A673 (cell line): Measurements from ENCODE around the gene C2orf92. TPM values are rescaled to one million over a fixed set of nuclear protein-coding genes. Genes with fewer than 3 reads are reported as not detected.

Source experiments
- BruUV-seq: library from RNA; stranded (reverse); fragments of 400-500 nt; replicated peaks from 2 replicates; lab custom pipeline; 2021; lab: Mats Ljungman, UMichigan
- CTCF ChIA-PET: fragments of 300-600 bp; sonication (Branson Sonifier 250); formaldehyde crosslinking; loops from one replicate; lab custom pipeline; 2022; ENCODE audit warnings: antibody characterized with exemption; lab: Charles Lee
- POLR2A ChIA-PET: fragments of 300-600 bp; sonication (Branson Sonifier 250); formaldehyde crosslinking; loops from one replicate; lab custom pipeline; 2022; ENCODE audit warnings: antibody characterized with exemption; ENCODE audit not compliant: low non-redundant PET; lab: Charles Lee
- DNase-seq: peaks from one replicate; pipeline ENCODE4 v3.0.0-alpha.2; 2015; ENCODE audit warnings: low spot score
- H3K27ac ChIP-seq: fragments of 200-600 bp; sonication (generic); 2 replicates; pipeline ENCODE4 v1.5.1; 2016; ENCODE audit warnings: mixed run types, low read depth, mild to moderate bottlenecking, mixed read lengths, antibody characterized with exemption, low read length; ENCODE audit not compliant: poor library complexity, severe bottlenecking
- H3K27me3 ChIP-seq: fragments of 200-600 bp; sonication (generic); replicated peaks from 2 replicates; pipeline ENCODE4 v1.6.1; 2017; ENCODE audit warnings: mixed run types, low read depth, mild to moderate bottlenecking, mixed read lengths, antibody characterized with exemption, low read length; ENCODE audit not compliant: insufficient read depth, poor library complexity
- H3K36me3 ChIP-seq: fragments of 200-600 bp; sonication (generic); 2 replicates; pipeline ENCODE4 v1.6.1; 2016; ENCODE audit warnings: mixed run types, mild to moderate bottlenecking, mixed read lengths, antibody characterized with exemption, low read length; ENCODE audit not compliant: insufficient read depth, poor library complexity, severe bottlenecking
- H3K4me1 ChIP-seq: fragments of 200-600 bp; sonication (generic); 2 replicates; pipeline ENCODE4 v1.6.1; 2017; ENCODE audit warnings: mixed run types, mild to moderate bottlenecking, mixed read lengths, antibody characterized with exemption, low read length; ENCODE audit not compliant: insufficient read depth, poor library complexity, severe bottlenecking
- H3K4me3 ChIP-seq: fragments of 200-600 bp; sonication (generic); 2 replicates; pipeline ENCODE4 v1.5.1; 2016; ENCODE audit warnings: low read depth, mixed run types, mild to moderate bottlenecking, mixed read lengths, low read length; ENCODE audit not compliant: poor library complexity, severe bottlenecking
- H3K9me3 ChIP-seq: fragments of 200-600 bp; sonication (generic); 2 replicates; pipeline ENCODE4 v1.6.1; 2016; ENCODE audit warnings: mixed run types, low read depth, mild to moderate bottlenecking, mixed read lengths, antibody characterized with exemption, low read length; ENCODE audit not compliant: poor library complexity, severe bottlenecking
- EZH2 ChIP-seq: fragments of 200-600 bp; sonication (generic); IDR thresholded peaks from 2 replicates; pipeline ENCODE4 v1.6.1; 2017; ENCODE audit warnings: borderline replicate concordance, low read depth, mild to moderate bottlenecking, mixed read lengths, antibody characterized with exemption, low read length; ENCODE audit not compliant: poor library complexity, severe bottlenecking
- intact Hi-C: fragments of 100-400 bp; cut with micrococcal nuclease; formaldehyde crosslinking; loops from one replicate; pipeline ENCODE4 v1.10.0; 2022; ENCODE audit not compliant: unreplicated experiment
- total RNA-seq: library from RNA; stranded (reverse); gene quantifications from 2 replicates; pipeline ENCODE4 v1.2.3, GENCODE V29; 2021
- TF ChIP-seq, protein P1 (sequence below): fragments of 300-800, 200-600 bp; sonication (generic); conservative IDR thresholded peaks from 2 replicates; pipeline ENCODE4 v1.5.1; 2017; ENCODE audit warnings: low read depth, mild to moderate bottlenecking, antibody characterized with exemption, low read length, moderate library complexity, mixed read lengths

Gene C2orf92
- total RNA-seq, 1 experiment from 2014 or later, result 3.7 TPM

DNA sequence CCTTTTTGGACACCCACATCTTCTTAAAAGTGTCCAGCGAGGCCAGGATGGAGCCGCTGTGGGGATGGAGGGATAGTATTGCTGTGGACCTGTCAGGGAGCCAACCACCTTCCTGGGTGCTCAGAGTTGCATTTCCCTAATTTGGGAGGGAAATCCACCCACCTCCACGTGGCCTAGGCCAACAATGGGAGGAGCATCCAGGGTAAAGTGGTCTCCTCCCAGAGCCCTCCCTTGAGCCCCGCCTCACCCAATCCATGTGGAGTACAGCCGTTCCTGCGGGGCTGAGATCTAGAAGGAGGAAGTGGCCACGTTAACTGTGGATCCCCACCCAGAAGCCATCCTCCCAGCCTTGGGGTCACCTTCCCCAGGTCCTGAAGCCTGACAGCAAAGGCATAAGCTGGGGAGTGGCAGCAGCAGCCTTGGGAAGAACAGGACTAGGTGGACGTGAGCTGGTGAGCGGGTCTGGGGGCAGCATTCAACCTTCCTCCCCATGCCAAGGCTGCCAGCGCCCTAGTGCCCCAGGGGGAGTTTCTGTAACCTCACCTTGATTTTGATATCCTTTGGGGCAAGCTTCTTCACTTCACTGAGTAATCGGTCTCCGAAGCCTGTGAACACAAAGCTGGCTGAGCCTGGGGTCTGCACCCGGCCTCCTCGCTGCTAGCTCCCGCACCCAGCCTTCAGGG, 12.5 kb upstream of the C2orf92 start:
- Histone ChIP-seq H3K4me3 (no peak overlapping the region), H3K9me3 (peaks cover 6% of the 10 kb centered on the region), H3K27me3 (no peaks in the 10 kb centered on the region), H3K27ac (no peak overlapping the region), H3K36me3 (peaks cover 5% of the 10 kb centered on the region), H3K4me1 (peaks cover 6% of the 10 kb centered on the region)
- ChIA-PET POLR2A (no interaction called here), CTCF (no interaction called here)
- TF ChIP-seq EZH2, result no peak
- TF ChIP-seq, protein P1, sequence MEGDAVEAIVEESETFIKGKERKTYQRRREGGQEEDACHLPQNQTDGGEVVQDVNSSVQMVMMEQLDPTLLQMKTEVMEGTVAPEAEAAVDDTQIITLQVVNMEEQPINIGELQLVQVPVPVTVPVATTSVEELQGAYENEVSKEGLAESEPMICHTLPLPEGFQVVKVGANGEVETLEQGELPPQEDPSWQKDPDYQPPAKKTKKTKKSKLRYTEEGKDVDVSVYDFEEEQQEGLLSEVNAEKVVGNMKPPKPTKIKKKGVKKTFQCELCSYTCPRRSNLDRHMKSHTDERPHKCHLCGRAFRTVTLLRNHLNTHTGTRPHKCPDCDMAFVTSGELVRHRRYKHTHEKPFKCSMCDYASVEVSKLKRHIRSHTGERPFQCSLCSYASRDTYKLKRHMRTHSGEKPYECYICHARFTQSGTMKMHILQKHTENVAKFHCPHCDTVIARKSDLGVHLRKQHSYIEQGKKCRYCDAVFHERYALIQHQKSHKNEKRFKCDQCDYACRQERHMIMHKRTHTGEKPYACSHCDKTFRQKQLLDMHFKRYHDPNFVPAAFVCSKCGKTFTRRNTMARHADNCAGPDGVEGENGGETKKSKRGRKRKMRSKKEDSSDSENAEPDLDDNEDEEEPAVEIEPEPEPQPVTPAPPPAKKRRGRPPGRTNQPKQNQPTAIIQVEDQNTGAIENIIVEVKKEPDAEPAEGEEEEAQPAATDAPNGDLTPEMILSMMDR, result no peak
- no peak for DNase-seq
- intact Hi-C loops, result no loop called here
- BruUV-seq, result no TSS peak

DNA sequence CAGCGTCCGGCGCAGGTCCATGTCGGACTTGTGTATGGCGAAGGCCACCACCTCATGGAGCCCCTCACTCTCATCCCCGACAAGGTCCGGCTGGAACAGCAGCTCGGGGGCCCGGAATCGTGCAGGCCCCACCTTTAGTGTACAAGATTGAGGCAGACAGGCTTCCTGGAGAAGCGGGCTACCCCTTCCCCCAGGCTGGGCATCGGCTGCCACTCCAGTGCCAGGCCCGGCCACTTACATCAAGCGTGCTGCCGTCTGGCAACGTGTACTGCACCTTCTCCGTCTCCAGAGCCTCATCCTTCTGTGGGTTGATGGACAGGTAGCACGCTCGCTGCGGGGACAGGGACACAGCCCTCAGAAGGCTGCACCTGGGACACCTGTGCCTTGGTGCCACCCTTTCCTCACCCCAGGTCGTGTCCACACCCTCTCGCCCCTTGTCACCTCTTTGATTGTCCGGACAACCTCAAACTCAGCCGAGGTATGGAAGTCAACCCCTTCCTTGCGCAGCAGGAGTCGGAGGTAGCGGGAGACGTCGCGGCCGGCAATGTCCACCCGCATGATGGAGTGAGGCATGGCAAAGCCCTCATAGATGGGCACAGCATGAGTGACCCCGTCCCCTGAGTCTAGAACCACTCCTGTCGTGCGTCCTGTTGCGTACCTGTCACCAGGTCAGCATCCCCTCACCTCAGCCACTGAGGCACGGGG, 11.4 kb upstream of the C2orf92 start:
- intact Hi-C loops, result no loop called here
- ChIA-PET POLR2A (no interaction called here), CTCF (no interaction called here)
- H3K4me3 ChIP-seq, result no peak overlapping the region
- peaks cover 5% of the 10 kb centered on the region for H3K36me3 ChIP-seq
- DNase-seq, result no peak
- H3K27ac ChIP-seq, result no peak overlapping the region
- no TSS peak for BruUV-seq
- TF ChIP-seq, protein P1, result no peak
- no peak for TF ChIP-seq EZH2
- H3K4me1 ChIP-seq, result peaks cover 10% of the 10 kb centered on the region
- no peaks in the 10 kb centered on the region for H3K27me3 ChIP-seq
- H3K9me3 ChIP-seq, result peaks cover 6% of the 10 kb centered on the region

GRCh38 chr2:97658691-97659157, 10.8 kb upstream of the C2orf92 start:
- TF ChIP-seq, protein P1, result no peak
- TF ChIP-seq EZH2, result no peak
- ChIA-PET POLR2A (no interaction called here), CTCF (no interaction called here)
- DNase-seq, result no peak
- intact Hi-C loops, result no loop called here
- peaks cover 5% of the 10 kb centered on the region for H3K36me3 ChIP-seq
- peaks cover 4% of the 10 kb centered on the region for H3K9me3 ChIP-seq
- H3K27me3 ChIP-seq, result no peaks in the 10 kb centered on the region
- no TSS peak for BruUV-seq
- H3K4me3 ChIP-seq, result no peak overlapping the region
- H3K4me1 ChIP-seq, result peaks cover 10% of the 10 kb centered on the region
- no peak overlapping the region for H3K27ac ChIP-seq
